Measurements from ENCODE around the gene IL10RA. TPM values are rescaled to one million over a fixed set of nuclear protein-coding genes. Genes with fewer than 3 reads are reported as not detected.
A peak's percentile ranks its signal among the peaks of the same experiment; 100 is the strongest.

The IL10RA gene
- total RNA-seq, result 10 to 100 TPM in 1 of 2 donors, 1 to 10 TPM in 1; 4.5 to 10.7 TPM

- Histone ChIP-seq H3K4me3 (peak within 1 kb of the TSS; percentile 31 to 35), H3K4me1 (replicated peaks) (no peaks in the 10 kb centered on the region), H3K9me3 (no peaks in the 10 kb centered on the region), H3K27me3 (replicated peaks; ENCODE audit: insufficient read depth) (peaks cover 2% of the 10 kb centered on the region), H3K27ac (peak within 1 kb of the TSS; percentile 26 to 27), H3K36me3 (no peaks in the 10 kb centered on the region)
- 6% methylated on average over 43 of the region's 71 CpGs for WGBS
- peak; percentile 47 for DNase-seq (ENCODE audit: low spot score)
- TF ChIP-seq CTCF (IDR thresholded peaks at IDR 0.05), result no peak
- peak; percentile 46 for TF ChIP-seq POLR2AphosphoS5 (IDR thresholded peaks at IDR 0.05)
- peak; percentile 60 for TF ChIP-seq POLR2A (IDR thresholded peaks at IDR 0.05)
- intact Hi-C loops (cut with DNase I), result no loop called here
Measured at GRCh38 chr11:117985953-117986887, at the start of gene IL10RA. TSS of gene IL10RA (plus strand) at chr11:117986394. CDS start at chr11:117986468, 74 bp downstream.

- WGBS, result 29% methylated on average over 6 of the region's 6 CpGs
- Histone ChIP-seq H3K36me3 (no peaks in the 10 kb centered on the region), H3K27me3 (replicated peaks; ENCODE audit: insufficient read depth) (no peaks in the 10 kb centered on the region), H3K4me1 (replicated peaks) (no peaks in the 10 kb centered on the region), H3K27ac (no peak overlapping the region), H3K9me3 (no peaks in the 10 kb centered on the region), H3K4me3 (no peak overlapping the region)
- DNase-seq (ENCODE audit: low spot score), result no peak
- intact Hi-C loops (cut with DNase I), result no loop called here
- TF ChIP-seq CTCF (IDR thresholded peaks at IDR 0.05) (no peak), POLR2A (IDR thresholded peaks at IDR 0.05) (no peak), POLR2AphosphoS5 (IDR thresholded peaks at IDR 0.05) (no peak)
Measured at GRCh38 chr11:117936973-117937372, 49.2 kb upstream of the IL10RA start.

- TF ChIP-seq CTCF (IDR thresholded peaks at IDR 0.05) (no peak), POLR2A (IDR thresholded peaks at IDR 0.05) (no peak), POLR2AphosphoS5 (IDR thresholded peaks at IDR 0.05) (no peak)
- H3K9me3 ChIP-seq, result no peaks in the 10 kb centered on the region
- no peak overlapping the region for H3K4me3 ChIP-seq
- no peaks in the 10 kb centered on the region for H3K36me3 ChIP-seq
- H3K27ac ChIP-seq, result no peak overlapping the region
- H3K4me1 ChIP-seq (replicated peaks), result no peaks in the 10 kb centered on the region
- intact Hi-C loops (cut with DNase I), result no loop called here
- no peak for DNase-seq (ENCODE audit: low spot score)
- no peaks in the 10 kb centered on the region for H3K27me3 ChIP-seq (replicated peaks; ENCODE audit: insufficient read depth)
- 94% methylated on average over 8 of the region's 8 CpGs for WGBS
Measured at GRCh38 chr11:117940736-117941135, 45.5 kb upstream of the IL10RA start.

- 70% methylated on average over 4 of the region's 4 CpGs for WGBS
- no peak overlapping the region for H3K27ac ChIP-seq
- no peaks in the 10 kb centered on the region for H3K36me3 ChIP-seq
- TF ChIP-seq CTCF (IDR thresholded peaks at IDR 0.05) (no peak), POLR2AphosphoS5 (IDR thresholded peaks at IDR 0.05) (no peak), POLR2A (IDR thresholded peaks at IDR 0.05) (no peak)
- intact Hi-C loops (cut with DNase I), result no loop called here
- no peaks in the 10 kb centered on the region for H3K9me3 ChIP-seq
- no peaks in the 10 kb centered on the region for H3K27me3 ChIP-seq (replicated peaks; ENCODE audit: insufficient read depth)
- no peak for DNase-seq (ENCODE audit: low spot score)
- no peaks in the 10 kb centered on the region for H3K4me1 ChIP-seq (replicated peaks)
- H3K4me3 ChIP-seq, result no peak overlapping the region
Measured at GRCh38 chr11:117941163-117941707, 45.0 kb upstream of the IL10RA start.

Measured in prostate gland (tissue), 2 donors.